A549 (cell line): ENCODE data around the gene DSCAM.

Source experiments
- EP300 ChIP-seq, 2 experiments: fragments of >200 bp; sonication (Bioruptor Twin); formaldehyde crosslinking; IDR thresholded peaks; 2 replicates in 1 of 2; 3 replicates in 1 of 2; pipeline ENCODE4 v1.6.1; 2016 to 2017
- MAX ChIP-seq: IDR thresholded peaks from 2 replicates; pipeline ENCODE4 v1.6.1; 2012
- NPAS2 ChIP-seq: fragments of 250-450 bp; sonication (Bioruptor Pico); IDR thresholded peaks from 2 replicates; pipeline ENCODE4 v1.8.0; 2022; ENCODE audit warnings: mild to moderate bottlenecking, moderate library complexity, borderline replicate concordance

- no peak for TF ChIP-seq NPAS2 (CRISPR knock-in tag)
- no peak for TF ChIP-seq EP300 (IDR thresholded peaks at IDR 0.05)
- TF ChIP-seq MAX: no peak
Measured at GRCh38 chr21:40496116-40496515, 350.8 kb downstream of the DSCAM start.
